ENCODE measurements around the gene DSCAM. TPM values are rescaled to one million over a fixed set of nuclear protein-coding genes. Genes with fewer than 3 reads are reported as not detected.

The DSCAM gene
- total RNA-seq, 4 donors from 2014 or later: under 0.01 to 0.44 TPM; not detected in 2

DNA sequence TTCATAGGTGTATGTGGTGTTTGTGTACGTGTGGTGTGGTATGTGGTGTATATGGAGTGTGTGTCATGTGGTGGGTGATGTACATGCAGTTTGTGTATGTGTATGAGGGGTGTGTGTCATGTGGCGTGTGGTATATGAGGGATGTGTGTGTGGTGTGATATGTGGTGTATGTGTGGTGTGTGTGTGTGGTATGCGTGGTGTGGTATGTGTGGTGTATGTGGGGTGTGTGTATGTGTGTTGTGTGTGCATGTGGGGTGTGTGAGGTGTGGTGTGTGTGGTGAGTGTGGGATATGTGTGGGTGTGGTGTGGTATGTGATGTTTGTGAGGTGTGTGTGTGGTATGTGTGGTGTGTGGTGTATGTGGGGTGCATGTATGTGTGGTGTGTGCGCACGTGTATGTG, 707.3 kb downstream of the DSCAM start:
- Histone ChIP-seq H3K9me3 (no peaks in the 10 kb centered on the region), H3K27ac (no peak overlapping the region), H3K27me3 (no peaks in the 10 kb centered on the region), H3K4me3 (no peak overlapping the region), H3K4me1 (no peaks in the 10 kb centered on the region), H3K36me3 (no peaks in the 10 kb centered on the region)
- TF ChIP-seq POLR2A (IDR thresholded peaks at IDR 0.05): no peak
- TF ChIP-seq, protein P1, sequence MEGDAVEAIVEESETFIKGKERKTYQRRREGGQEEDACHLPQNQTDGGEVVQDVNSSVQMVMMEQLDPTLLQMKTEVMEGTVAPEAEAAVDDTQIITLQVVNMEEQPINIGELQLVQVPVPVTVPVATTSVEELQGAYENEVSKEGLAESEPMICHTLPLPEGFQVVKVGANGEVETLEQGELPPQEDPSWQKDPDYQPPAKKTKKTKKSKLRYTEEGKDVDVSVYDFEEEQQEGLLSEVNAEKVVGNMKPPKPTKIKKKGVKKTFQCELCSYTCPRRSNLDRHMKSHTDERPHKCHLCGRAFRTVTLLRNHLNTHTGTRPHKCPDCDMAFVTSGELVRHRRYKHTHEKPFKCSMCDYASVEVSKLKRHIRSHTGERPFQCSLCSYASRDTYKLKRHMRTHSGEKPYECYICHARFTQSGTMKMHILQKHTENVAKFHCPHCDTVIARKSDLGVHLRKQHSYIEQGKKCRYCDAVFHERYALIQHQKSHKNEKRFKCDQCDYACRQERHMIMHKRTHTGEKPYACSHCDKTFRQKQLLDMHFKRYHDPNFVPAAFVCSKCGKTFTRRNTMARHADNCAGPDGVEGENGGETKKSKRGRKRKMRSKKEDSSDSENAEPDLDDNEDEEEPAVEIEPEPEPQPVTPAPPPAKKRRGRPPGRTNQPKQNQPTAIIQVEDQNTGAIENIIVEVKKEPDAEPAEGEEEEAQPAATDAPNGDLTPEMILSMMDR (IDR thresholded peaks at IDR 0.05): no peak
- no peak for TF ChIP-seq EP300 (IDR thresholded peaks at IDR 0.05)
- WGBS, 2 donors: 69 to 75% methylated on average over 5 of the region's 5 CpGs
- DNase-seq (ENCODE audit: low spot score in 2 of 2): no peak

DNA sequence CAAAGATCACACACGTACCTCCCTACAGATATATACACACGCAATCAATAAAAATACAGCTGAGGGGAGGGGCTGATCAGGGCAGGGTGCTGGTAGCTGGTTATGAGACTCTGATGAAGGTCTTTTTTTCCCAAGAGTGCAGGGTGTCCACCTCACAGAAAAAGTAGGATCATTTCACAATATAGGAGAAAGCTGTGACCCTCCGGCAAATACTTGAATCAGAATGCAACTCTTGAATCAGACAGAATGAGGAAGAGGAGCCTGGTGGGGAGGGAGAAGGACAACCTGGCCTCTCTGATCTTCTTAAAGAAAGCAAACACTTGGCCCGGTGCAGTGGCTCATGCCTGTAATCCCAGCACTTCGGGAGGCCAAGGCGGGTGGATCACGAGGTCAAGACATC, 710.4 kb downstream of the DSCAM start:
- WGBS, 2 donors: 90 to 91% methylated on average over 7 of the region's 7 CpGs
- TF ChIP-seq POLR2A (IDR thresholded peaks at IDR 0.05): no peak
- TF ChIP-seq EP300 (IDR thresholded peaks at IDR 0.05): no peak
- TF ChIP-seq, protein P1 (IDR thresholded peaks at IDR 0.05): no peak
- Histone ChIP-seq H3K27me3 (no peaks in the 10 kb centered on the region), H3K4me3 (no peak overlapping the region), H3K36me3 (no peaks in the 10 kb centered on the region), H3K27ac (no peak overlapping the region), H3K9me3 (peaks cover 0 to 5% (median 0%) of the 10 kb centered on the region in 4 donors), H3K4me1 (no peaks in the 10 kb centered on the region)
- no peak for DNase-seq (ENCODE audit: low spot score in 2 of 2)

DNA sequence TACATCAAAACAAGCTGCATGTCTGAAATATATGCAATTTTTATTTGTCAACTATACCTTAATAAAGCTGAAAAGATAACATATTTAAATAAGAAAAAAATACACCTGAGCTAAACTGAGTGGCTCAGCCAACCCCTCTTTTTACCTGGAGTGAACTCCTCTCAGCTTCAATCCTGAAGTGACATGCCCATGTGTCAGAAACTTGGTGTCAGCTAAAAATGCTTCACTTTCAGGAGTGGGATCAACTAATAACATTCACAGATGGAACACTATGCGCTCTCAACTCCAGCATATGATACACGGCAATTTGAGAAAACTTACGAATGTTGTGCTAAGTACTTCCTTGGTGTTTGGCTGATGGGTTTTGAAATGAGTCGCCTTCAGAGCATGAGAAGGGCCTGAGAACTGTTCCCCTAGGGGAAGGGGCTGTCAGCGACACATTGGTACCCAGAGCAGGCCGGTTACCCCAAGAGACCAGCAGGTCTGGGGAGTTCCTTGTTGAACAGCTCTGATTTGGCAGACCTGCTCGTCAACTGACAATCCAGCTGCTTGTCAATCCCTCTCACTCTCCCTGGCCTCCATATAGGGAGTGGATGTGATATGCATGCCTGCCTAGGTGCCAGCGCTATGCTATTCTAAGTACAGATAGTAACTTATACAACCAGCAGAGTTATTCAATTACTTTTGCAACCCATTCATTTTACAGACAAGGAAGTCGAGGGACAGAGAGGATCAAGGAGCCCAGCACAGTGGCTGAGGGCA, 712.0 kb downstream of the DSCAM start:
- no peak for DNase-seq (ENCODE audit: low spot score in 2 of 2)
- no peaks in the 10 kb centered on the region for H3K4me1 ChIP-seq
- no peak overlapping the region for H3K27ac ChIP-seq
- no peak overlapping the region for H3K4me3 ChIP-seq
- H3K36me3 ChIP-seq: no peaks in the 10 kb centered on the region
- H3K9me3 ChIP-seq: peaks cover 0 to 5% (median 0%) of the 10 kb centered on the region in 4 donors
- no peaks in the 10 kb centered on the region for H3K27me3 ChIP-seq
- TF ChIP-seq, protein P1 (IDR thresholded peaks at IDR 0.05): no peak
- TF ChIP-seq POLR2A (IDR thresholded peaks at IDR 0.05) (no peak), EP300 (IDR thresholded peaks at IDR 0.05) (no peak)
- 86 to 90% methylated on average over 8 to 9 of the region's 9 CpGs for WGBS, 2 donors

DNA sequence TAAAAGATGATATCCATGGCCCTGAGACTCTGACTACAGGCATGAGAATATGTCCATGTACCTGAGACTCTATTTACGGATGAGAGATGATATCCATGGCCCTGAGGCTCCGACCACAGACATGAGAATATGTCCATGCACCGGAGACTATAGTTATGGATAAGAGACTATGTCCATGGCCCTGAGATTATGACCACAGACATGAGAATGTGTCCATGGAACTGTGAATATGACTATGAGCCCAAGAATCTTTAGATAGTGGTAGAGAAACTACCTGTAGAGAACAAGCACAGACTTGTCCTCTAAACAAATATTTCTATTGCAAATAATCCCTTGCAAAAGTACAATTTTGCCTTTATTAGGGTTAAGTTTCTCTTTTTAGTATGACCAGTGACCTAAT, 716.5 kb downstream of the DSCAM start:
- no peaks in the 10 kb centered on the region for H3K4me1 ChIP-seq
- H3K9me3 ChIP-seq: peaks cover 0 to 5% (median 0%) of the 10 kb centered on the region in 4 donors
- no peaks in the 10 kb centered on the region for H3K27me3 ChIP-seq
- H3K4me3 ChIP-seq: no peak overlapping the region
- no peak for TF ChIP-seq EP300 (IDR thresholded peaks at IDR 0.05)
- no peak for TF ChIP-seq POLR2A (IDR thresholded peaks at IDR 0.05)
- TF ChIP-seq, protein P1 (IDR thresholded peaks at IDR 0.05): no peak
- H3K36me3 ChIP-seq: no peaks in the 10 kb centered on the region
- WGBS, 2 donors: 88 to 89% methylated on average over 3 of the region's 3 CpGs
- H3K27ac ChIP-seq: no peak overlapping the region
- DNase-seq (ENCODE audit: low spot score in 2 of 2): no peak

DNA sequence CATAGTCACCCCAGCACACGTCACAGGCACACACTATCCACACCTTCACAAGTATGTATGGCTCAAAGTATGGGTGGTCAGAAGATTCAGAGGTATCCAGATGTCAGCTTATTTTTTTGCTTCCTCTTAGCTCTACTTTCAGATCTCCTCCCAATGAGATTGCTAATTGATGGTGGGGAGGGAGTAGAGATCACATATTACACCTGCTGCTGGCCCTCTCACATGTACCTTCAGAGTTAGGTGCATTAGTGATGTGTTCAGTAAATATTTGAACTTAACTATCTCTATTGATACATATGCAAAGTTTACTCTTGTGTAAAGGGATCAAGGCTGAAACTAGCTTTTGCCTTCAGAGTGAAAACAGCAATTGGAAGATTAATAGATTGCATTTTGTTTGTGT, 717.1 kb downstream of the DSCAM start:
- no peaks in the 10 kb centered on the region for H3K36me3 ChIP-seq
- DNase-seq (ENCODE audit: low spot score in 2 of 2): no peak
- 93 to 95% methylated on average over 1 of the region's 1 CpG for whole genome bisulfite sequencing, 2 donors

More for the DNA sequence above, 717.1 kb downstream of the DSCAM start:
- Histone ChIP-seq H3K9me3 (peaks cover 0 to 5% (median 0%) of the 10 kb centered on the region in 4 donors), H3K27me3 (no peaks in the 10 kb centered on the region), H3K4me1 (no peaks in the 10 kb centered on the region), H3K27ac (no peak overlapping the region), H3K4me3 (no peak overlapping the region)
- TF ChIP-seq POLR2A (IDR thresholded peaks at IDR 0.05): no peak
- TF ChIP-seq EP300 (IDR thresholded peaks at IDR 0.05): no peak
- TF ChIP-seq, protein P1 (IDR thresholded peaks at IDR 0.05): no peak
